NB4 (cell line): Measurements from ENCODE around the gene WDR7.

Source experiments
- MAX ChIP-seq: IDR thresholded peaks from 2 replicates; pipeline ENCODE4 v1.6.1; 2011; ENCODE audit warnings: low read depth, low read length
- POLR2A ChIP-seq: IDR thresholded peaks from 2 replicates; pipeline ENCODE4 v1.6.1; 2011; ENCODE audit warnings: mild to moderate bottlenecking; ENCODE audit not compliant: insufficient read length; ENCODE audit errors: extremely low read depth
- TF ChIP-seq, protein P1 (sequence below): IDR thresholded peaks from one replicate; pipeline ENCODE4 v1.5.1; 2012; ENCODE audit warnings: low read depth, low read length

DNA sequence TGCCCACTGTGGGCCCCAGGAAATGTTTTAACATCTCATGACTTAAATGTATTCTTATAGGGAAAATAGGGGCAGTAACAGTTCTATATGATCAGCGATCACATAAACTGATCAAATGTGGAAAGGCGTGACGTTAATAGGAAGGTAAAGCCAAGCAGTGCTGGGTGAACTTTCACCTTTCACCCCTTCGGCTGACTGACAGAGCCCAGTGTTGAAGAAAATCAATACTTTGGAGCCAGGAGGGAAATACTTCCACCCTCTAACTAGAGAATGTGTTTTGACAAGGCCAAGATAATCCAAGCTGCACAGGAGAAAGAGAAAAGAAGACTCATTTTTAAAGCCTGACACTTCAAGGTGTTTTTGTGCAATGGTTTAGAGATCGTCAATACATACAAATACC is 379.3 kb downstream of the WDR7 start:
- TF ChIP-seq, protein P1, sequence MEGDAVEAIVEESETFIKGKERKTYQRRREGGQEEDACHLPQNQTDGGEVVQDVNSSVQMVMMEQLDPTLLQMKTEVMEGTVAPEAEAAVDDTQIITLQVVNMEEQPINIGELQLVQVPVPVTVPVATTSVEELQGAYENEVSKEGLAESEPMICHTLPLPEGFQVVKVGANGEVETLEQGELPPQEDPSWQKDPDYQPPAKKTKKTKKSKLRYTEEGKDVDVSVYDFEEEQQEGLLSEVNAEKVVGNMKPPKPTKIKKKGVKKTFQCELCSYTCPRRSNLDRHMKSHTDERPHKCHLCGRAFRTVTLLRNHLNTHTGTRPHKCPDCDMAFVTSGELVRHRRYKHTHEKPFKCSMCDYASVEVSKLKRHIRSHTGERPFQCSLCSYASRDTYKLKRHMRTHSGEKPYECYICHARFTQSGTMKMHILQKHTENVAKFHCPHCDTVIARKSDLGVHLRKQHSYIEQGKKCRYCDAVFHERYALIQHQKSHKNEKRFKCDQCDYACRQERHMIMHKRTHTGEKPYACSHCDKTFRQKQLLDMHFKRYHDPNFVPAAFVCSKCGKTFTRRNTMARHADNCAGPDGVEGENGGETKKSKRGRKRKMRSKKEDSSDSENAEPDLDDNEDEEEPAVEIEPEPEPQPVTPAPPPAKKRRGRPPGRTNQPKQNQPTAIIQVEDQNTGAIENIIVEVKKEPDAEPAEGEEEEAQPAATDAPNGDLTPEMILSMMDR = no peak
- TF ChIP-seq MAX = no peak
- no peak for TF ChIP-seq POLR2A
